Glomerular endothelial cell (primary cell): ENCODE data around the gene CMA1. TPM values are rescaled to one million over a fixed set of nuclear protein-coding genes. Genes with fewer than 3 reads are reported as not detected.
"Not testable (repeated sequence)": the region's sequence is repeated elsewhere in the genome, so short reads cannot be mapped to it uniquely, and the experiment has no call there.

Source experiments
- DNase-seq: peaks from one replicate; pipeline ENCODE4 v3.0.0-alpha.2; 2011; ENCODE audit warnings: low read depth, low spot score; ENCODE audit errors: extremely low read depth
- total RNA-seq: library from RNA; depleted of rRNA; stranded (reverse); fragments of >200 nt; gene quantifications from 2 replicates; pipeline ENCODE4 v1.2.3, GENCODE V29; 2015

The CMA1 gene
- total RNA-seq, 1 donor from 2014 or later = not detected

DNA sequence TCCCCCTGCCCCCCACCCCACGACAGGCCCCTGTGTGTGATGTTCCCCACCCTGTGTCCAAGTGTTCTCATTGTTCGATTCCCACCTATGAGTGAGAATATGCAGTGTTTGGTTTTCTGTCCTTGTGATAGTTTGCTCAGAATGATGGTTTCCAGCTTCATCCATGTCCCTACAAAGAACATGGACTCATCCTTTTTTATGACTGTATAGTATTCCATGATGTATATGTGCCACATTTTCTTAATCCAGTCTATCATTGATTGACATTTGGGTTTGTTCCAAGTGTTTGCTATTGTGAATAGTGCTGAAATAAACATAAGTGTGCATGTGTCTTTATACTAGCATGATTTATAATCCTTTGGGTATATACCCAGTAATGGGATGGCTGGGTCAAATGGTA is 37.6 kb downstream of the CMA1 start:
- not testable (repeated sequence) for DNase-seq

DNA sequence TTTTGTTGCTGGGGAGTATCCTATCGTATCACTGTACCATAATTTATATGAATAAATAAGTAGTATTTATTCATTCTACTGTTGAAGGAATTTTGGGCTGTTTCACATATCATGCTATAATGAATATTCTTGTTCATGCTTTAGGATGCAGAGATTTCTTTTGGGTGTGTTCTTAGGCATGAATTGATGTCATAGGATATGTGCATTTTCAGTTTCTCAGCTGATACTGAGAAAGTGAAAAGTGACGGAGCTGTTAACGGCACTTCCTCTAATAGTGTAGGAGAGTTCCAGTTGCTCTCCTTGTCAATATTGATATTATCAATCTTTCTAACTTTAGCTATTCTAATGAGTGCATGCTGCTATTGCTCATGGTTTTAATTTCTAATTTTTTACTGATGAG is 42.3 kb downstream of the CMA1 start:
- DNase-seq = no peak

- DNase-seq = no peak
Measured at GRCh38 chr14:24465368-24465767, 42.7 kb downstream of the CMA1 start.

DNA sequence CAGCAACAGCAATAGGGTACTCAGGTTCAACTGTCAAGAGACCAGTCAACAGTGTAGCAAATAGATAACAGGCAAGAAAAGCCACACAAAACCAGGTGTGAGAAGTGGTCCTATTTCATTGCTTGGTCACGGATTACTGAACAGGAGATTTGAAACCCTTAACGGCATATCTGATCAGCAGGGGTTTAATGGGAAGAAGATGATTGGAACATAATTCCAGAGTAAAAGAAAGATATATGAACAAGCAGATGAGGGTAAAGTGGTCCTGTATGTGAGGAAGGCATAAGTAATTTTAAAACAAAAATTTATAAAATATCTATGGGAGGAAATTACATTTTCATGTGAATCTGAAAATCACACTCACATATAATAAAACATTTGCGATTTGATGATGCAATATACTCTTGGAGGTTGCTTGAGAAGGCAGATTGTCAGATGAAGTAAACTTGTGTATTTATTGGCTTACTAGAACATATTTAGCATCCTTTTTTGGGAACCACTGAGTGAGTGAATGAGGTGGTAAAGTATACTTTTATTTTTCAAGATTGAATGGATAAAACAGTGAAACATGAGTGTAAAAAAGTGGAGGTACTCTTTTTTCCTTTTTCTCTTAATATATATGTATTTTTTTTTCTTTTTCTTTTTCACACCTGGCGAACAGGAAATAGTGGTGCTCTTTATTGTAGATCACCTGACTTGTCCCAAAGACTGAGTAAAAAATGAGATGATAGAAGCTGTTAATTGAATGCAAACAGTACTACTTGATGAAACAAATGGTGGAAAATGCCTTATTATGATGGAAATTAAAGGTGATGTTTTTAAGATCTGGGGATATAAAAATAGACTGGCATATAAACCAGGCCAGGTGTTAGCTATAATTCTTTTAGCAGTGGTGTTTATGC is 43.9 kb downstream of the CMA1 start:
- no peak for DNase-seq

GRCh38 chr14:24463017-24463883 is 44.8 kb downstream of the CMA1 start:
- DNase-seq = no peak

- DNase-seq = no peak
Measured at GRCh38 chr14:24461336-24461735, 46.7 kb downstream of the CMA1 start.

GRCh38 chr14:24459331-24459730 is 48.7 kb downstream of the CMA1 start:
- DNase-seq = no peak

DNA sequence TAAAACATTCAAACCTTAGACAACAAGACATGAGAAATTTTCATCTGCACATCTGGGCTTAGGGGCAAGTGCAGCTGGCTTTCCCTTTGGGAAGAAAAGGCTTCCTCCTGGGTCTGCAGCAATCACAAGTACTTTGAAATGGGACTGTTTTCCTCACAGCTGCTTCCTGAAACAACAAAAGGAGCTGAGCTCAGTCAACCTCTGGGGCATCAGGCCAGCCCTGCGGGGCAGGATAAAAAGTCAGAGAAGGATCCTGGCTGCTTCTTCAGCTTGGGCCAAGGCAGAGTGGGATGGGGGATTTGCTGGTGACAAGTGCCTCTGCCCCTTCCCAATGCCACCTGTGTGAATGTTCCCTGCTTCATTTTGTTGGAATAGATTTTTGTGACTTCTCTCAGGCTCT is 49.3 kb downstream of the CMA1 start:
- DNase-seq = no peak

DNA sequence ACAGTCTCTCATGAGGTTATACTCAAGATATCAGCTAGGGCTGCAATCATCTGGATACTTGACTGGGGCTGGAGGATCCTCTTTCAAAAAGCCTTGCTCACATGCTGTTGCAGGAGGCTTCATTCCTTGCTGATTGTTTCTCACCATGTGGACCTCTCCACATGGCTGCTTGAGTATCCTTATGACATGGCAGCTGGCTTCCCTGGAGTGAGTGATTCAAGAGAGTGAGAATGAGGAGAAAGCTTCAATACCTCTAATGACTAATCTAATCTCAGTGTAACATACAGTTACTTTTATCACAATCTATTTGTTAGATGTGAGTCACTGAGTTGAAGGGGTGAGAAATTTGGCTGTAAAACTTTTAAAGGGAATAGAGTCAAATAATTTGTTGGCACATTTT is 51.1 kb downstream of the CMA1 start:
- no peak for DNase-seq

Other genes with a start within 250 kb of the CMA1 start
- 0.64 and 2.5 TPM in 2 replicates for gene TGM1, start 245.1 kb downstream of the CMA1 start, total RNA-seq
- 28.7 and 42.6 TPM in 2 replicates for gene RABGGTA, start 236.7 kb downstream of the CMA1 start, total RNA-seq
- 18.0 and 36.1 TPM in 2 replicates for gene DHRS1, start 208.5 kb downstream of the CMA1 start, total RNA-seq
- gene NOP9, start 208.4 kb downstream of the CMA1 start, total RNA-seq = 19.3 and 25.6 TPM in 2 replicates
- gene CIDEB, start 200.3 kb downstream of the CMA1 start, total RNA-seq = 2.0 and 2.5 TPM in 2 replicates
- gene LTB4R2, start 198.1 kb downstream of the CMA1 start, total RNA-seq = 1.8 and 8.4 TPM in 2 replicates
- gene LTB4R, start 196.8 kb downstream of the CMA1 start, total RNA-seq = 5.3 and 7.9 TPM in 2 replicates
- gene ADCY4, start 173.2 kb downstream of the CMA1 start, total RNA-seq = 63.3 and 115 TPM in 2 replicates
- 1.3 and 2.6 TPM in 2 replicates for gene RIPK3, start 168.3 kb downstream of the CMA1 start, total RNA-seq
- gene NFATC4, start 140.1 kb downstream of the CMA1 start, total RNA-seq = 24.3 and 42.5 TPM in 2 replicates
- gene NYNRIN, start 109.3 kb downstream of the CMA1 start, total RNA-seq = 8.5 and 19.8 TPM in 2 replicates
- 4.7 TPM in 2 replicates for gene CBLN3, start 78.6 kb downstream of the CMA1 start, total RNA-seq
- 39.8 and 57.6 TPM in 2 replicates for gene KHNYN, start 78.3 kb downstream of the CMA1 start, total RNA-seq
- 21.2 and 25.4 TPM in 2 replicates for gene SDR39U1, start 65.5 kb downstream of the CMA1 start, total RNA-seq
- not detected in 2 replicates for gene CTSG, start 68.0 kb upstream of the CMA1 start, total RNA-seq
- not detected in 2 replicates for gene GZMH, start 101.4 kb upstream of the CMA1 start, total RNA-seq
- not detected in 2 replicates for gene GZMB, start 125.9 kb upstream of the CMA1 start, total RNA-seq